ENCODE data around the gene NAT16. TPM values are rescaled to one million over a fixed set of nuclear protein-coding genes. Genes with fewer than 3 reads are reported as not detected.

NAT16 gene
- total and polyA plus RNA-seq, 9 of the 15 experiments (the other 6 are each of a cell fraction or from before 2014, with no cell fraction given) = 0.04 TPM; not detected in 8

- TF ChIP-seq, protein P1, sequence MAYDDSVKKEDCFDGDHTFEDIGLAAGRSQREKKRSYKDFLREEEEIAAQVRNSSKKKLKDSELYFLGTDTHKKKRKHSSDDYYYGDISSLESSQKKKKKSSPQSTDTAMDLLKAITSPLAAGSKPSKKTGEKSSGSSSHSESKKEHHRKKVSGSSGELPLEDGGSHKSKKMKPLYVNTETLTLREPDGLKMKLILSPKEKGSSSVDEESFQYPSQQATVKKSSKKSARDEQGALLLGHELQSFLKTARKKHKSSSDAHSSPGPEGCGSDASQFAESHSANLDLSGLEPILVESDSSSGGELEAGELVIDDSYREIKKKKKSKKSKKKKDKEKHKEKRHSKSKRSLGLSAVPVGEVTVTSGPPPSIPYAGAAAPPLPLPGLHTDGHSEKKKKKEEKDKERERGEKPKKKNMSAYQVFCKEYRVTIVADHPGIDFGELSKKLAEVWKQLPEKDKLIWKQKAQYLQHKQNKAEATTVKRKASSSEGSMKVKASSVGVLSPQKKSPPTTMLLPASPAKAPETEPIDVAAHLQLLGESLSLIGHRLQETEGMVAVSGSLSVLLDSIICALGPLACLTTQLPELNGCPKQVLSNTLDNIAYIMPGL (CRISPR knock-in tag; IDR thresholded peaks at IDR 0.05) = 0 out of 2 replicates have a peak, but pooled peaks have one; percentile 54
- TF ChIP-seq SMAD4 (CRISPR knock-in tag; conservative IDR thresholded peaks at IDR 0.05) (peak; percentile 64; the same call in 1 of the 2 replicates), BCL6 (CRISPR knock-in tag; IDR thresholded peaks at IDR 0.05) (no peak), LCOR (CRISPR knock-in tag; IDR thresholded peaks at IDR 0.05) (peak; percentile 61; the same call in 1 of the 2 replicates), ZNF583 (CRISPR knock-in tag; IDR thresholded peaks at IDR 0.05) (0 out of 2 replicates have a peak, but pooled peaks have one; percentile 17), STAT5B (CRISPR knock-in tag; IDR thresholded peaks at IDR 0.05) (no peak), AFF4 (CRISPR knock-in tag; IDR thresholded peaks at IDR 0.05) (no peak), ZNF217 (CRISPR knock-in tag; IDR thresholded peaks at IDR 0.05) (no peak), DEAF1 (CRISPR knock-in tag; IDR thresholded peaks at IDR 0.05) (peak; percentile 37; the same call in 1 of the 2 replicates), CXXC5 (CRISPR knock-in tag; IDR thresholded peaks at IDR 0.05) (peak; percentile 64; the same call in 1 of the 2 replicates), HDAC1 (IDR thresholded peaks at IDR 0.05) (0 out of 4 replicates have a peak, but pooled peaks of 1 of the 2 experiments have one; percentile 23), L3MBTL2 (IDR thresholded peaks at IDR 0.05) (peak; percentile 43; the same call in 1 of the 2 replicates), NFATC3 (IDR thresholded peaks at IDR 0.05) (no peak), ERF (CRISPR knock-in tag; IDR thresholded peaks at IDR 0.05) (0 out of 2 replicates have a peak, but pooled peaks have one; percentile 47)
- TF ChIP-seq, protein P2, sequence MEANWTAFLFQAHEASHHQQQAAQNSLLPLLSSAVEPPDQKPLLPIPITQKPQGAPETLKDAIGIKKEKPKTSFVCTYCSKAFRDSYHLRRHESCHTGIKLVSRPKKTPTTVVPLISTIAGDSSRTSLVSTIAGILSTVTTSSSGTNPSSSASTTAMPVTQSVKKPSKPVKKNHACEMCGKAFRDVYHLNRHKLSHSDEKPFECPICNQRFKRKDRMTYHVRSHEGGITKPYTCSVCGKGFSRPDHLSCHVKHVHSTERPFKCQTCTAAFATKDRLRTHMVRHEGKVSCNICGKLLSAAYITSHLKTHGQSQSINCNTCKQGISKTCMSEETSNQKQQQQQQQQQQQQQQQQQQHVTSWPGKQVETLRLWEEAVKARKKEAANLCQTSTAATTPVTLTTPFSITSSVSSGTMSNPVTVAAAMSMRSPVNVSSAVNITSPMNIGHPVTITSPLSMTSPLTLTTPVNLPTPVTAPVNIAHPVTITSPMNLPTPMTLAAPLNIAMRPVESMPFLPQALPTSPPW (CRISPR knock-in tag; IDR thresholded peaks at IDR 0.05) = 0 out of 2 replicates have a peak, but pooled peaks have one; percentile 4
- TF ChIP-seq, protein P3, sequence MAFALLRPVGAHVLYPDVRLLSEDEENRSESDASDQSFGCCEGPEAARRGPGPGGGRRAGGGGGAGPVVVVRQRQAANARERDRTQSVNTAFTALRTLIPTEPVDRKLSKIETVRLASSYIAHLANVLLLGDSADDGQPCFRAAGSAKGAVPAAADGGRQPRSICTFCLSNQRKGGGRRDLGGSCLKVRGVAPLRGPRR (CRISPR knock-in tag; IDR thresholded peaks at IDR 0.05) = no peak
- TF ChIP-seq, protein P4, sequence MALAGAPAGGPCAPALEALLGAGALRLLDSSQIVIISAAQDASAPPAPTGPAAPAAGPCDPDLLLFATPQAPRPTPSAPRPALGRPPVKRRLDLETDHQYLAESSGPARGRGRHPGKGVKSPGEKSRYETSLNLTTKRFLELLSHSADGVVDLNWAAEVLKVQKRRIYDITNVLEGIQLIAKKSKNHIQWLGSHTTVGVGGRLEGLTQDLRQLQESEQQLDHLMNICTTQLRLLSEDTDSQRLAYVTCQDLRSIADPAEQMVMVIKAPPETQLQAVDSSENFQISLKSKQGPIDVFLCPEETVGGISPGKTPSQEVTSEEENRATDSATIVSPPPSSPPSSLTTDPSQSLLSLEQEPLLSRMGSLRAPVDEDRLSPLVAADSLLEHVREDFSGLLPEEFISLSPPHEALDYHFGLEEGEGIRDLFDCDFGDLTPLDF (CRISPR knock-in tag; IDR thresholded peaks at IDR 0.05) = no peak
Observed at GRCh38 chr7:101169838-101170551, 10.1 kb downstream of the NAT16 start (continued).
